22Rv1 (cell line): ENCODE data around the gene FGF4.

Source experiments
- H3K27ac ChIP-seq: fragments of 450-650 bp; 2 replicates; pipeline ENCODE4 v1.5.1; 2017
- CTCF ChIP-seq: fragments of 450-650 bp; IDR thresholded peaks from 2 replicates; pipeline ENCODE4 v1.5.1; 2017; ENCODE audit warnings: mild to moderate bottlenecking
- ZFX ChIP-seq: fragments of 450-650 bp; IDR thresholded peaks from 2 replicates; pipeline ENCODE4 v1.6.1; 2017; ENCODE audit warnings: antibody characterized with exemption, borderline replicate concordance

The FGF4 gene

DNA sequence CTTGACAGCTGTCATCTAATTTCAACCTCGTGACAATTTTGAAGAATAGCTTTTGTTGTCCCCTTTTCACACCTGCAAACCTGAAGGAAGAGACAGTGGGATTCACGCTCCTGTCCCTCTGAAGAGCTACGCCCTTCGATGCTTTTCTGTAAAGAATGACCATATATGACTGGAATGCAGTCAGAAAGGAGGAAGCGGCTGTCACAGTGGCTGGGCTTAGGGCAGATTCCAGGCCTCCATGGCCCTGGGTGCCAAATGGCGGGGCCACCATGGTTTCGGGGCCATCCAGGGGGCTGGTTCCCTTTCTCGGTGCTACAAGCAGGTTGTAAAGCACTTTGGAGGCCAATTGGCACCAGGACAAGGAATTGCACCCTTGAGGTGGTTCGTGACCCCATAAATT, 49.1 kb downstream of the FGF4 start:
- no peak overlapping the region for H3K27ac ChIP-seq
- TF ChIP-seq CTCF (no peak), ZFX (no peak)

DNA sequence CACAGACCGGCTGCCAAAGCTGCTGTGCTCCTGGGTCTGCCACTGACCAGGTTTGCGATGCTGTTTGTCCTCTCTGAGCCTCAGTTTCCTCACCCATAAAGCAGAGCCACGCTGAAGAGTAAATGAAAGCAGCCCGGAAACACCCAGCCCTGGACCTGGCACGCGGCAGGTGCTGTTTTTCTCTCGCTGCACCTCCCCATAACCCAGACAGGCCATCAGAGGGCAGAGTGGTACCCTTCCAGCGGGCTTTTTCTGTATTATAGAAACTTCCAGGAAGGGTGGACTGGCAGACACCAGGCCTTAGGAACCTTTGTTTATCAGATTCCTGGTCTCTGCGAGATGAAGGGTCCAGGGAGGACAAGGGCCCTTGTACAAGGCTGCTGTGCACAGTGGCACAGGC, 53.4 kb downstream of the FGF4 start:
- no peak overlapping the region for H3K27ac ChIP-seq
- TF ChIP-seq ZFX, result no peak
- TF ChIP-seq CTCF, result peak; percentile 32

- TF ChIP-seq CTCF, result no peak
- TF ChIP-seq ZFX, result no peak
These were observed 54.0 kb downstream of the FGF4 start for GRCh38 chr11:69721106-69721505.

More at GRCh38 chr11:69721106-69721505, 54.0 kb downstream of the FGF4 start:
- H3K27ac ChIP-seq, result no peak overlapping the region
